Muscle of arm (tissue), 14 donors: ENCODE data around the gene SIRT1. TPM values are rescaled to one million over a fixed set of nuclear protein-coding genes. Genes with fewer than 3 reads are reported as not detected.
"Not testable (repeated sequence)": the region's sequence is repeated elsewhere in the genome, so short reads cannot be mapped to it uniquely, and the experiment has no call there.

Source experiments
- DNase-seq: peaks from one replicate; pipeline ENCODE4 v3.0.0-alpha.2; 2013
- long read RNA-seq, 11 donors: transcript quantifications; one replicate each; lab custom pipeline, GENCODE V29; 2026
- polyA plus RNA-seq, 12 donors: library from polyadenylated mRNA; unstranded; fragments of 120-200 nt; gene quantifications; one replicate each; pipeline ENCODE4 v1.2.1, GENCODE V29; 2013; ENCODE audit not compliant: insufficient read length in 12 of 12

Gene SIRT1
- polyA plus RNA-seq = 10 to 100 TPM in 11 of 12 donors, not detected in 1; 20.5 to 41.1 (median 25.0) TPM
- long read RNA-seq, donor 1 = 0 reads
- long read RNA-seq, donor 2, full-length matches to known transcripts = 7 of 7 reads
- long read RNA-seq, donor 2, partial matches to known transcripts = 0 of 7 reads
- long read RNA-seq, donor 2, other reads (novel, unspliced or antisense) = 0 of 7 reads
- long read RNA-seq, donor 3, full-length matches to known transcripts = 1 of 1 reads
- long read RNA-seq, donor 3, partial matches to known transcripts = 0 of 1 reads
- long read RNA-seq, donor 3, other reads (novel, unspliced or antisense) = 0 of 1 reads
- long read RNA-seq, donor 4 = 0 reads
- long read RNA-seq, donor 5 = 0 reads
- long read RNA-seq, donor 6, full-length matches to known transcripts = 2 of 7 reads
- long read RNA-seq, donor 6, partial matches to known transcripts = 5 of 7 reads
- long read RNA-seq, donor 6, other reads (novel, unspliced or antisense) = 0 of 7 reads
- long read RNA-seq, donor 7 = 0 reads
- long read RNA-seq, donor 8, full-length matches to known transcripts = 5 of 25 reads
- long read RNA-seq, donor 8, partial matches to known transcripts = 20 of 25 reads
- long read RNA-seq, donor 8, other reads (novel, unspliced or antisense) = 0 of 25 reads
- long read RNA-seq, donor 9, full-length matches to known transcripts = 1 of 1 reads
- long read RNA-seq, donor 9, partial matches to known transcripts = 0 of 1 reads
- long read RNA-seq, donor 9, other reads (novel, unspliced or antisense) = 0 of 1 reads
- long read RNA-seq, donor 10, full-length matches to known transcripts = 2 of 2 reads
- long read RNA-seq, donor 10, partial matches to known transcripts = 0 of 2 reads
- long read RNA-seq, donor 10, other reads (novel, unspliced or antisense) = 0 of 2 reads
- long read RNA-seq, donor 11, full-length matches to known transcripts = 4 of 4 reads
- long read RNA-seq, donor 11, partial matches to known transcripts = 0 of 4 reads
- long read RNA-seq, donor 11, other reads (novel, unspliced or antisense) = 0 of 4 reads

DNA sequence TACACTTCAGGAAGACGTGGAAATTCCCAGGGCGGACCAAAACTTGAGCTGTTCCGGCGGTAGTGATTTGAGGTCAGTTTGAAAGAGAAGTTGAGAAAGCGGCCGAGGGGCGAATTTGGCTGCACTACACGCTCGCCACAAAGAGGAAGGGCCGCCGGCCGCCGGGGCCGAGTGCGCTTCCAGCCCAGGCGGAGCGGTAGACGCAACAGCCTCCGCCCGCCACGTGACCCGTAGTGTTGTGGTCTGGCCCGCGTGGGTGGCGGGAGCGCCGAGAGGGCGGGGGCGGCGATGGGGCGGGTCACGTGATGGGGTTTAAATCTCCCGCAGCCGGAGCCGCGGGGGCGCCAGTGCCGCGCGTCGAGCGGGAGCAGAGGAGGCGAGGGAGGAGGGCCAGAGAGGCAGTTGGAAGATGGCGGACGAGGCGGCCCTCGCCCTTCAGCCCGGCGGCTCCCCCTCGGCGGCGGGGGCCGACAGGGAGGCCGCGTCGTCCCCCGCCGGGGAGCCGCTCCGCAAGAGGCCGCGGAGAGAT is at the start of gene SIRT1:
SIRT1 (plus strand) TSS at position 344 of the 529 bp plus-strand sequence; CDS start at position 410, 66 bp downstream.
- DNase-seq = peak; percentile 95

DNA sequence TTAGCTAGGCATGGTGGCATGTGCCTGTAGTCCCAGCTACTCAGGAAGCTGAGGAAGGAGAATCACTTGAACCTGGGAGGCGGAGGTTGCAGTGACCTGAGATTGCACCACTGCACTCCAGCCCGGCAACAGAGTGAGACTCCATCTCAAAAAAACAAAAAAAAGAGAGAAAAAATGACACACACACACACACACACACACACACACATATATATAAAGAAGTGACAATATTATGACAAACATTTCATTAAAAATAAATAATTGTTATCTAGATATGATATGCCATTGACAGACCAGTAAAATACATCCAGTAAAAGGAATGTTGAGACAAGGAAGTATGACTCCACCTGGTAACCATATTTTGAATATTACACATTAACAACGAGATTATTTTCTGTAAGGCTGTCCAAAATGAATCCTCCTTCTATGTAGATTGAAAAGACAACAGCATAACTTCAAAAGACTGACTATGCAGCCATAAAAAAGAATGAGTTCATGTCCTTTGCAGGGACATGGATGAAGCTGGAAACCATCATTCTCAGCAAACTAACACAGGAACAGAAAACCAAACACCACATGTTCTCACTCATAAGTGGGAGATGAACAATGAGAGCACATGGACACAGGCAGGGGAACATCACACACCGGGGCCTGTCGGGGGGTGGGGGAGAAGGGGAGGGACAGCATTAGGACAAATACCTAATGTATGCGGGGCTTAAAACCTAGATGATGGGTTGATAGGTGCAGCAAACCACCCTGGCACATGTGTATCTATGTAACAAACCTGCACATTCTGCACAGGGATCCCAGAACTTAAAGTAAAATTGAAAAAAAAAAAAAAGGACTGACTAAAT is 48.7 kb upstream of the SIRT1 start:
- not testable (repeated sequence) for DNase-seq

DNA sequence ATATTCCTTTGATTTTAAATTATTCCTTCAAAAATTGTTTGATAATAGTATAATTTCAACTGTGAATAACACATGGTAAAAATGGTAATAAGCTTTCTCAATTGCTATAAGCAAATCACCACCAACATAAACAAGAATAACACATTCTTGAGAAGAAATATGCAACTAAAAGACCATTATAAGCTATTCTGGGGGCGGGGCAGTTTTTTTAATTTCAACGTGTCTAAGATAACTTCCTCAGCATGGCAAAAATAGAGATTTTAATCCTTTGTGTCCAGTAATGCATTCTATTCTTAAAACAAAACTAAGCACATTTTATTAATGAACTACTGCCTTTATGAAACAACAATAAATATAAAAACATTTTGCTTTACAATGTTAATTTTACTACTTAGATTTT is 48.0 kb upstream of the SIRT1 start:
- no peak for DNase-seq

DNA sequence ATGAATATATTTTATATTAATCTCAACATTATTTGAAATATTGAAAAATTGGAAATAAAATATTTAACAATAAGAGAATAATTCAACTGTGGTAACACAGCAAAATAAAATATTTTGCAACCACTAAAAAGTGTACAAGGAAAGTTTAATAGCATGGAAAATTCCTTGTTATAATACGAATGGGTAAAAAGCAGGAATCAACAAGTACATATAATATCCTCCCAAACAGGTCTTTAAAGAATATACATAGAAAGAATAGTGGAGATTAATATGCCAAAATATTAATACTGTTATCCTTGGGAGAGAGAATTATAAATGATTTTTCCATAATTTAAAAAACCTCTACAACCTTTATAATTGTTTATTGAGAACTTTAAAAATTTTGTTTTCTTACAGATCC is 47.5 kb upstream of the SIRT1 start:
- no peak for DNase-seq

DNA sequence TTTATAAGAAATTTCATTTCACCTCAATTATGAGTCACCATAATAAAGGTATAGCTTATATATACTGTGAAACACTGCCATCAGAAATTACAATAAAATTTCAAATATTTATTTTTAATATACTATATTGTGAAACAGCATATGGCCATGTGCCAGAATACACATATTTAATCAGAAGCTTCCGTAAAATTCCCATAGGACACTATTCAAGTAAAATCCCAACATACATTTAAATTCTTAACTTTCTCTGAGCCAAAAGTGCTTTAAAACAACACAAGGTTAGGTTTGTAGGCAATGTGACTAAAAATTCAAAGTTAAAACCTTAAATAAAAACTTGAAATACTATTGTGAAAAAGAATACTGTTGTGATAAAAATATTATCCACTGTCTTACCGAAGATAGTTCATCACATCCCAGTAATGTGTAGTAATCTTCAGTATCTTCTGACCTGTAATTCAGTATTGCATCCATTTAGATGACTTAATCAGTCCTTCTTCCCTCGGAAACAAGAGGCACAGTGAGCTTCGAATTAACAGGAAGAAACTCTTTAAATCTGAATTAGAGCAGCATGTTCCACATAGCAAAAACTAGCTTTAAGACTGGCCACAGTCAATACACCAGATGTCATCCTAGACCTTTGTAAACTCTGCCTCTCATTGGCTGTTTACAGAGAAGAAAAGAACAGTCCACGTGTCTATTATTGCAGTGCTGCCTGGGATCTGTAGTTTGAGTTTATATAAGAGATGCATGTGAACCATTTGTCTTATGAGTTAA is 46.7 kb upstream of the SIRT1 start, which contains the start of gene DNAJC12:
DNAJC12 (minus strand) TSS at position 648 of the 774 bp plus-strand sequence; CDS start at position 471, 177 bp downstream.
- DNase-seq = peak; percentile 70

DNA sequence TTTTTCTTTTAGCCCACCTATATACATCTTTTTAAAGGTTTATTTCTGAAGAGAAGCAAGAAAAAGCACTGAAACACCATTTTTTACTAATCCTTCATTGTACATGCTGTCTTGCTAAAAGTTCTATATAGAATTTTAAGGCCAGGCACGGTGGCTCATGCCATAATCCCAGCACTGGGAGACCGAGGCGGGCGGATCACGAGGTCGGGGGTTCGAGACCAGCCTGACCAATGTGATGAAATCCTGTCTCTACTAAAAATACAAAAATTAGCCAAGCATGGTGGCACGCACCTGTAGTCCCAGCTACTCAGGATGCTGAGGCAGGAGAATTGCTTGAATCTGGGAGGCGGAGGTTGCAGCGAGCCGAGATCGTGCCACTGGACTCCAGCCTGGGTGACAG is 44.9 kb upstream of the SIRT1 start:
- DNase-seq = not testable (repeated sequence)

DNA sequence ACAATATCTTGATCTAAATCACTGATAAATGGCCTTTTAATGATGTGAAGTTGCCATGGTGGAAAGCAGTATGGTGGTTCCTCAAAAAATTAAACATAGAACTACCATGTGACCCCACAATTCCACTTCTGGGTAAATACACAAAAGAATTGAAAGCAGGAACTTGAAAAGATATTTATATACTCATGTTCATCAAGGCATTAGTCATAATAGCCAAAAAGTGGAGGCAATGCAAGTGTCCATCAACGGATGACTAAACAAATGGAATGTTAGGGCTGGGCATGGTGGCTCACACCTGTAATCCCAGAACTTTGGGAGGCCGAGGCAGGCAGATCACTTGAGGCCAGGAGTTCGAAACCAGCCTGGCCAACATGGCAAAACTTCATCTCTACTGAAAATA is 44.5 kb upstream of the SIRT1 start:
- DNase-seq = no peak

DNA sequence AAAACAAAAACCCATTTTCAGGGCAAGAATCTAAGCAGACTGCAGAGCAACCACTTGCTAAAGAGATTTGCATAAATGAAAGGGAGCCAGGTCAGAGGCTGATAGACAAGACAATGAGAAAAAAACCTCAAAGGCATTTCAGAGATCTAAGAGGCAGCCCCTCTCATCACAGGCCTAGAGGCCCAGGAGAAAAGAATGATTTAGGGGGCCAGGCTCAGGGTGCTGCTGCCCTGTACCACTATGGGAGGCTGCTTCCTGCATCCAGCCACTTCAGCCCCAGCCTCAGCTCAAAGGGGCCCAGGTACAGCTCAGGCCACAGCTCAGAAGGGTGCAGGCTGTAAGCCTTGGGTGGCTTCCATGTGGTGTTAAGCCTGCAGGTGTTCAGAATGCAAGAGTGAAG is 42.7 kb upstream of the SIRT1 start:
- no peak for DNase-seq

DNA sequence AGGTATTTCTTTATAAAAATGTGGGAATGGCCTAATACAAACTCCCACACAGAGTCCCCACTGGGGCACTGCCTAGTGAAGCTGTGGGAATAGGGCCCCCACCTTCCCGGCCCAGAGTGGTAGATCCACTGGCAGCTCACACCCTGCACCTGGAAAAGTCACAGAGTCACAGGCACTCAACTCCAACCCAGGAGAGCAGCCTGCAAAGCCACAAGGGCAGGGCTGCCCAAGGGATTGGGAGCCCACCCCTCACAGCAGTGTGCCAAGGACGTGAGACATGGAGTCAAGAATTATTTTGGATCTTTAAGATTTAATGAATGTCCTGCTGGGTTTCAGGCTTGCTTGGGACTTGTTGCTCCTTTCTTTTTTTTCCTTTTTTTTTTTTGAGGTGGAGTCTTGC is 41.2 kb upstream of the SIRT1 start:
- DNase-seq = no peak

DNA sequence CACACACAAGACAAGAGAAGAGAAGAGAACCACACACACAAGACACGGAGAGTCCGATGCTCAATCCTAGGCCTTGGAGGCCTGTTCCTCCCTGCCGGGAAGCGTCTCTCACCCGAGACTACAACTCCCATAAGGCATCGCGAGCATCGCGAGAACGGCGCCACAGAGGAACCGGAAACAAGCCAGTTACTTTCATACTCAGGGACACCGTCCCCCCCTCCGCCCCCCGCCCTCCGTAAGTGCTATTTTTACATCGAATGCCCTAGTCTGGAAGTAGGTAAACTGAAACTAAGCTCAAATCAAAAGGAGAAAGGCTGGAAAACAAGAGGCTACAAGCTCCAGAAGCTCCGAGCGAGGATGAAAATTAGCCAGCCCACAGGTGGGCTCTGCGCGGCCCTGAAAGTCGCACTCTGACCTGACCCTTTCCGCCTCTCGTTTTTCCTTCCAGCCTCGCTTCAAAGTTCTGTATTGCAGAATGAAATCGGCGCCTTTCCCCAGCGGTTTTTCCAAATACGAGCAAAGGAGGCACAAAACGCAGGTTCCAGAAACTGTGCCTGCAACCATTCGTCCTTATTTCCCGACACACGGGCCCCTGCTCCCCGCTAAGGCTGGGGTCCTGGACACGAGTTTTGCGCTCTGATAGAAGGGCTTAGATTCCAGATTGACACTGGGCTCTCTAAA is 35.0 kb upstream of the SIRT1 start:
- peak; percentile 97 for DNase-seq

DNA sequence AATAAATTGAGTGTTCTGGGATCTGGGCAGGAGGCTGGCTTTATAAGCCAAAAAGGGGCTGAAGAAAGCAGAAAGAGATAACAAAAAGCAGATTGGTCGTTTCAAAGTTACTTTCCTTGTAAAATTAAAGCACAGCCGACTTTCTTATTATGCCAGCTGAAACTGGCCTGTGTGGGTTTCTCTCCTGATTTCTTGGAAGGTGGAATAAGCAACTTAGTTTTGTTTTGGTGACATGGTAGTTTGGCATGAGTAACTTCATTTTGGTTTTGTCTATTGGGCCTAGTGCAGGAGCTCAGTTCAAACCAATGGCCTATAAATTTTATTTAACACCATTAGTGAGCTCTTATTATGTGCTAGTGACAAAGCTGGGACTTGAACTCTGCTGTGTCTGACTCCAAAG is 33.3 kb upstream of the SIRT1 start:
- DNase-seq = no peak

DNA sequence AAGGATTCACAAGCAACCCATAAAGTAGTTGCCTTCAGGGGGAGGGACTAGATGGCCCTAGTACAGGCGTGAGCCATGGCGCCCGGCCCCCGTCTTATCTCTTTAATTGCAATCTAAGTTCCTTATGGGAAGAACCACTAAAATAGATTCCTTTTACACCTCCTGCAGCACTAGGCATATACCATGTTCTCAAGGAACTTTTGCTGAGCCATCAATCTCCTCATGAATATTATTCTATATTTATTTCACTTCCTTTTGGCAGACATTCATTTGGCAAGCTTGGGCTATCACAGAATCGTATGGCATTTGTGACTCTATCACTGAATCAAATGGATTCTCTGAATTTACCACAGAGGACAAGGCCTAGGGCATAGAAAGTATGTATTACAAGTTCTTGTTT is 31.7 kb upstream of the SIRT1 start:
- no peak for DNase-seq

DNA sequence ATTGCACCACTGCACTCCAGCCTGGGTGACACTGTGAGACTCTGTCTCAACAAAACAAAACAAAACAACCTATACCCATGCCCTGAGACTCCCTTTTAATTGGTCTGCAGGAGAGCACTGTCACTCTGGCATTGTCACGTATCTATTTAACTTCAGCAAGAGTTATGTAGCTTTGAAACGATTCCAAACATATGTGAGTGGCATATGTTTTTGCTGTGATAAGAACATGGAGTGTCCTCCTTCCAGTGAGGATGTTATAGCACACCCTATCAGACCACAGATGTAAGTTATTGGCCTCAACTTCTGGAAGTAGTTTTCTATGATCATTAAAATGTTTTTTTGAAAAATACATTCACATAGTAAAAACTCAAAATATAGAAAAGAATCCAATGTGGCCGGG is 30.9 kb upstream of the SIRT1 start:
- no peak for DNase-seq

DNA sequence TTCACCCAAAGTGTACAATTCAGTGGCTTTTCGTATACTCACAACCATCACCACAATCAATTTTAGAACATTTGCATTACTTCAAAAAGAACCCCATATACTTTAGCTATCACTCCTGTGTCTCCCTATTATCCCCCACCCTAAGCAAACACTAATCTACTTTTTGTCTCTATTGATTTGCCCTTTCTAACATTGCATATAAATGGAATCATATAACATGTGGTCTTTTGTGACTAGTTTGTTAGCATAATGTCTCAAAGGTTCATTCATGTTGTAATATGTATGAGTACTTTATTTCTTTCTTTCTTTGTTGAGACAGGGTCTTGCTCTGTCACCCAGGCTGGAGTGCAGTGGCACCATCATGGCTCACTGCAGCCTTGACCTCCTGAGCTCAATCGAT is 25.5 kb upstream of the SIRT1 start:
- DNase-seq = no peak

DNA sequence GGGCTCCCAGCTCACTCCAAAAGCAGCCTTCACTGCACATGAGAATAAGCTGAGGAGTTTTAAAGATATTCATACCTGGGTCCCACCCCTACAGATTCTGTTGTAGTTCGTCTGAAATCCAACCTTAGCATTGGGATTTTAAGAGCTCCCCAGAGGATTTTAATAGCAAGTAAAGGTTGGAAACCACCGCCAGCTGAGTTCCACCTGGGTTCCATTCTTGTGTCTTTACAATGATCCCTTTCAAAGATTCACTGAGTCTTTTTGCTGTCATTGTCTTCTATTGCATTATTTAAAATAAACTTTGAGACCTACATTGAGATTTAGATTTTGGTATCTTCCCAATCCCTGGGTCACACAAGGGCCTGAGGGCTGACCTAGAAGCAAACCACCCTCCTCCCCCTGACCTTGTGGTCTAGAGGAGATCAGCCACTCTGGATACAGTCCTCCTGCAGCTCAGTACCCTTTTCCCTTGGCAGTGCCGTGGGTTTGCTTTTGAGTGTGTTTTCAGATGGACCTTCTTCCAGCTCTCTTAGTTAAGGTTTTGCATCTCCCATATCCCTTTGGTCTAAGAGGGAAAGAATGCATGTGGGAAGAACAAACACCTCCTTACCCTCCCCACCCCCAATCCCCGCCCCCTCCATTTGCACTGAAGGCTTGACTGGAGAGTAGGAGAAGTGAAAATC is 22.6 kb upstream of the SIRT1 start:
- DNase-seq = no peak

DNA sequence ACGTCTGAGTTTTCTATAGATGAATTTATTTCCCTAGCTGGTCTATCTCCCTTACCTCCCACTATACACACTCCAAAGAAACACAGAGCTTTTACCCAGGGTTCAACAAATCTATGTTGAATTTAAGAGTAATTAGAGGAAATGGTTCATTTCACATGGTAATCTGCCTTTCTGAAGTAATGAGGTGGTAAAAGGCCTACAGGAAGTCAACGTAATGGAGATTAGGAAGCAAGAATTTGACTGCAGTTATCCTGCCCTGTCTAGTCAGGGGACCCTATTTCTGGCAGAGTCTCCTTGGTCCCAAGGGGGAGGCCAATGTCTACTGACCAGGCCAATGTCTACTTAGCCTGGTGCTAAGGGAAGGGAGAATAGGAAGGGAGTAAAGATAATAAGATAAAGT is 21.4 kb upstream of the SIRT1 start:
- DNase-seq = no peak

DNA sequence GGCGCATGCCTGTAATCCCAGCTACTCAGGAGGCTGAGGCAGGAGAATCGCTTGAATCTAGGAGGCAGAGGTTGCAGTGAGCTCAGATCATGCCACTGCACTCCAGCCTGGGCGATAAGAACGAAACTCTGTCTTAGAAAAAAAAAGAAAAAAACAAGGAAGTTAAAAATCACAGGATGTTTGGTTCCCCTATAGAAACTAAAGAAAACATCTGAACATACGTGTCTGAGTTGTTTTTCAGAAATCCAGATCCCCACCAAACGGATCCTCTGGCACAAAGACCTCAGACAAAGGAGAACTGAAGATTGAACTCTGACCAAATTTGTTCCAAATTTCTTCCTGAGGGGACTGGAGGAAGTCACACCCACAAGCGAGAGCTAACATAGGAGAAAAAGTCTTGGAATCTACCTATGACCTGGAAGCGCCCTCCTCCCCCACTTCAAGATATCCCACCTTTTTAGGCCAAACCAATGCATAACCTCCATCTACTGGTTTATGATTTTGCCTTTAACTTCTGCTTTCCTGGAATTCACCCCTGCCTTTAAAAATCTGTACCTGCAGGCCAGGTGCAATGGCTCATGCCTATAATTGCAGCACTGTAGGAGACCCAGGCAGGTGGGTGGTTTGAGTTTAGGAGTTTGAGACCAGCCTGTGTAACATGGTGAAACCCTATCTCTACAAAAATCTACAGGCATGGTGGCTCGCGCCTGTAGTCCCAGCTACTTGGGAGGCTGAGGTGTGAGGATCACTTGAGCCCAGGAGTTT is 19.7 kb upstream of the SIRT1 start:
- DNase-seq = no peak

DNA sequence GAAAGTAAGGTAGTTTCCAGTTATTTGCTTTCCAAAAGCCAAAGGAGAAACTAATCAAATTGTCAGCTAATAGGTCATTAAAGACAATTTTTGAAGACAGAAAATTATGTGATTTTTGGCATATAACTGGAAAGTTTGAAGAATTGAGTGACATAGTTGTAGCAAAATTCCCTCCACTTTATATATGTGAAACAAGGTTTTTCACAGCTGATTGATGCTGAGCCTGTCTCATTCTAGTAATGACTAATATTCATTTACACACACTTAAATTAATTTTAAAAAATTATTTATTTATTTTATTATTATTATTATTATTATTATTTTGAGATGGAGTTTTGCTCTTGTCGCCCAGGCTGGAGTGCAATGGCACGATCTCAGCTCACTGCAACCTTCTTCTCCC is 16.3 kb upstream of the SIRT1 start:
- no peak for DNase-seq
